HepG2 (cell line): ENCODE data around the gene GABRR3. TPM values are rescaled to one million over a fixed set of nuclear protein-coding genes. Genes with fewer than 3 reads are reported as not detected.

Experiments used
- ATF2 ChIP-seq: sonication (generic); formaldehyde crosslinking; IDR thresholded peaks from 2 replicates; pipeline ENCODE4 v1.4.0; 2020; ENCODE audit warnings: missing genetic modification reagents
- ATRX ChIP-seq: sonication (generic); formaldehyde crosslinking; IDR thresholded peaks from 2 replicates; pipeline ENCODE4 v1.4.0; 2020; ENCODE audit warnings: missing genetic modification reagents, borderline replicate concordance
- CREB1 ChIP-seq, 2 experiments: fragments of 450-650 bp in 1 of 2; IDR thresholded peaks; 2 replicates each; pipeline ENCODE4 v1.6.1; 2016 to 2017; ENCODE audit warnings: control low read depth in 1 of 2, mild to moderate bottlenecking in 1 of 2, missing compliant biosample characterization in 1 of 2, missing genetic modification characterization in 1 of 2
- GATAD2A ChIP-seq: IDR thresholded peaks from 2 replicates; pipeline ENCODE4 v1.6.1; 2016
- HIC2 ChIP-seq: sonication (generic); formaldehyde crosslinking; IDR thresholded peaks from 2 replicates; pipeline ENCODE4 v1.9.0; 2022; ENCODE audit warnings: low read depth, missing genetic modification reagents
- MXI1 ChIP-seq: IDR thresholded peaks from 3 replicates; pipeline ENCODE4 v1.6.1; 2012; ENCODE audit warnings: low read depth, low read length, inconsistent platforms, borderline replicate concordance
- PAX8 ChIP-seq: sonication (generic); formaldehyde crosslinking; IDR thresholded peaks from 2 replicates; pipeline ENCODE4 v1.8.0; 2022; ENCODE audit warnings: mild to moderate bottlenecking, missing genetic modification reagents, borderline replicate concordance
- PLRG1 ChIP-seq: fragments of 450-650 bp; conservative IDR thresholded peaks from 2 replicates; pipeline ENCODE4 v1.6.1; 2016
- REST ChIP-seq, 2 experiments: IDR thresholded peaks; 2 replicates each; pipeline ENCODE4 v1.6.1; 2011 to 2012; ENCODE audit warnings: low read length in 2 of 2, borderline replicate concordance in 1 of 2, low read depth in 1 of 2, mild to moderate bottlenecking in 1 of 2, moderate library complexity in 1 of 2
- ZBTB4 ChIP-seq: sonication (generic); formaldehyde crosslinking; IDR thresholded peaks from 2 replicates; pipeline ENCODE4 v1.4.0; 2020; ENCODE audit warnings: missing genetic modification reagents, mild to moderate bottlenecking, borderline replicate concordance
- ZBTB44 ChIP-seq: sonication (generic); formaldehyde crosslinking; IDR thresholded peaks from 2 replicates; pipeline ENCODE4 v1.4.0; 2020; ENCODE audit warnings: missing genetic modification reagents
- ZNF256 ChIP-seq: sonication (generic); formaldehyde crosslinking; conservative IDR thresholded peaks from 2 replicates; pipeline ENCODE4 v1.4.0; 2020; ENCODE audit warnings: missing genetic modification reagents
- ZNF772 ChIP-seq: sonication (generic); formaldehyde crosslinking; IDR thresholded peaks from 2 replicates; pipeline ENCODE4 v1.5.0; 2020; ENCODE audit warnings: mild to moderate bottlenecking, missing genetic modification reagents
- ZSCAN31 ChIP-seq: sonication (generic); formaldehyde crosslinking; IDR thresholded peaks from 2 replicates; pipeline ENCODE4 v1.5.0; 2020; ENCODE audit warnings: low read depth, mild to moderate bottlenecking, missing genetic modification reagents
- polyA plus RNA-seq, 8 experiments: library from polyadenylated mRNA; depleted of rRNA in 3 of 8; stranded (reverse) in 7 of 8; unstranded in 1 of 8; fragments of >200 nt; fragmentation: Illumina TruSeq in 4 of 8; extraction: Trizol in 4 of 8; gene quantifications; 2 replicates each; pipeline versions ENCODE4 v1.2.1 to v1.2.3, GENCODE V29; 2011 to 2016; ENCODE audit warnings: low read depth in 4 of 8, missing spikeins in 1 of 8, mixed read lengths in 1 of 8; ENCODE audit not compliant: insufficient read depth in 1 of 8
- total RNA-seq, 5 experiments: library from RNA; depleted of rRNA; stranded (reverse); fragments of >200 nt; fragmentation: Illumina TruSeq; extraction: Trizol; gene quantifications; 2 replicates each; pipeline ENCODE4 v1.2.3, GENCODE V29; 2016; ENCODE audit warnings: low read depth in 1 of 5

The GABRR3 gene
- total and polyA plus RNA-seq, 2 of the 13 experiments (the other 11 are each of a cell fraction or from before 2014, with no cell fraction given) = 0.42 to 0.83 TPM

- TF ChIP-seq ZSCAN31 = no peak
- no peak for TF ChIP-seq ATRX (CRISPR knock-in tag)
- no peak for TF ChIP-seq PLRG1
- TF ChIP-seq REST (IDR thresholded peaks at IDR 0.05; ENCODE audit: borderline replicate concordance in 1 of 2, low read depth in 1 of 2, low read length in 2 of 2) = no peak
- 0 out of 2 replicates have a peak, but pooled peaks have one; percentile 66 for TF ChIP-seq ZNF772 (CRISPR knock-in tag)
- no peak for TF ChIP-seq ZNF256 (CRISPR knock-in tag)
- no peak for TF ChIP-seq MXI1
- TF ChIP-seq GATAD2A (CRISPR knock-in tag) = 0 out of 2 replicates have a peak, but pooled peaks have one; percentile 22
- no peak for TF ChIP-seq HIC2 (CRISPR knock-in tag)
- no peak for TF ChIP-seq PAX8
- no peak for TF ChIP-seq CREB1 (IDR thresholded peaks at IDR 0.05)
- TF ChIP-seq CREB1 (CRISPR knock-in tag; IDR thresholded peaks at IDR 0.05) = no peak
- peak; percentile 33; the same call in 1 of the 2 replicates for TF ChIP-seq ATF2 (CRISPR knock-in tag)
- TF ChIP-seq ZBTB4 (CRISPR knock-in tag) = no peak
- TF ChIP-seq ZBTB44 (CRISPR knock-in tag) = no peak
Observed at GRCh38 chr3:97992547-97993173, 42.5 kb downstream of the GABRR3 start (continued).
